Smooth muscle cell (in vitro differentiated cells): ENCODE measurements around the gene KIF2C. TPM values are rescaled to one million over a fixed set of nuclear protein-coding genes. Genes with fewer than 3 reads are reported as not detected.

ENCODE experiments used
- DNase-seq: peaks from one replicate; lab custom pipeline; 2025; ENCODE audit not compliant: unreplicated experiment; lab: John Stamatoyannopoulos, UW
- H2AFZ ChIP-seq: fragments of 200-600 bp; sonication (generic); 2 replicates; pipeline ENCODE4 v1.6.0; 2016; ENCODE audit warnings: antibody characterized with exemption, low read depth, mild to moderate bottlenecking
- H3F3A ChIP-seq: fragments of 200-600 bp; sonication (generic); 2 replicates; pipeline ENCODE4 v1.6.0; 2017; ENCODE audit warnings: antibody characterized with exemption, low read depth
- H3K27ac ChIP-seq: fragments of 200-600 bp; sonication (generic); 2 replicates; pipeline ENCODE4 v1.5.1; 2016; ENCODE audit warnings: low read depth, mild to moderate bottlenecking
- H3K27me3 ChIP-seq: fragments of 200-600 bp; sonication (generic); 2 replicates; pipeline ENCODE4 v1.6.1; 2016; ENCODE audit warnings: low read depth, mild to moderate bottlenecking
- H3K36me3 ChIP-seq: fragments of 200-600 bp; sonication (generic); 2 replicates; pipeline ENCODE4 v1.5.1; 2016; ENCODE audit warnings: low read depth
- H3K4me1 ChIP-seq: fragments of 200-600 bp; sonication (generic); 2 replicates; pipeline ENCODE4 v1.5.1; 2016; ENCODE audit warnings: low read depth
- H3K4me2 ChIP-seq: fragments of 200-600 bp; sonication (generic); 2 replicates; pipeline ENCODE4 v1.6.0; 2016; ENCODE audit warnings: mild to moderate bottlenecking
- H3K4me3 ChIP-seq: fragments of 200-600 bp; sonication (generic); 2 replicates; pipeline ENCODE4 v1.5.1; 2016; ENCODE audit warnings: mild to moderate bottlenecking
- H3K79me2 ChIP-seq: fragments of 200-600 bp; sonication (generic); 2 replicates; pipeline ENCODE4 v1.6.0; 2016; ENCODE audit warnings: low read depth, mild to moderate bottlenecking
- H3K9ac ChIP-seq: fragments of 200-600 bp; sonication (generic); 2 replicates; pipeline ENCODE4 v1.6.0; 2016; ENCODE audit warnings: low read depth
- H3K9me3 ChIP-seq: fragments of 200-600 bp; sonication (generic); replicated peaks from 2 replicates; pipeline ENCODE4 v1.5.1; 2016; ENCODE audit warnings: low read depth
- H4K20me1 ChIP-seq: fragments of 200-600 bp; sonication (generic); 2 replicates; pipeline ENCODE4 v1.6.0; 2016; ENCODE audit warnings: low read depth
- CTCF ChIP-seq: fragments of 200-600 bp; sonication (generic); IDR thresholded peaks from 2 replicates; pipeline ENCODE4 v1.5.1; 2017; ENCODE audit warnings: borderline replicate concordance, mild to moderate bottlenecking, antibody characterized with exemption; ENCODE audit not compliant: insufficient read depth, poor library complexity, severe bottlenecking
- WGBS: methylation state at CpG from one replicate; pipeline ENCODE4 v1.1.7; 2016; ENCODE audit warnings: low lambda C conversion rate; 5-methylcytosine and 5-hydroxymethylcytosine counted together
- polyA plus RNA-seq: library from polyadenylated mRNA; unstranded; fragments of >200 nt; fragmentation: Nextera tagmentation; extraction: Ambion mirVana; gene quantifications from 2 replicates; pipeline ENCODE4 v1.2.1, GENCODE V29; 2016
- total RNA-seq: library from RNA; depleted of rRNA; stranded (reverse); fragments of >200 nt; gene quantifications from 2 replicates; pipeline ENCODE4 v1.2.3, GENCODE V29; 2014

Gene KIF2C
- total and polyA plus RNA-seq, 2 experiments from 2014 or later: 5.7 to 8.5 TPM

DNA sequence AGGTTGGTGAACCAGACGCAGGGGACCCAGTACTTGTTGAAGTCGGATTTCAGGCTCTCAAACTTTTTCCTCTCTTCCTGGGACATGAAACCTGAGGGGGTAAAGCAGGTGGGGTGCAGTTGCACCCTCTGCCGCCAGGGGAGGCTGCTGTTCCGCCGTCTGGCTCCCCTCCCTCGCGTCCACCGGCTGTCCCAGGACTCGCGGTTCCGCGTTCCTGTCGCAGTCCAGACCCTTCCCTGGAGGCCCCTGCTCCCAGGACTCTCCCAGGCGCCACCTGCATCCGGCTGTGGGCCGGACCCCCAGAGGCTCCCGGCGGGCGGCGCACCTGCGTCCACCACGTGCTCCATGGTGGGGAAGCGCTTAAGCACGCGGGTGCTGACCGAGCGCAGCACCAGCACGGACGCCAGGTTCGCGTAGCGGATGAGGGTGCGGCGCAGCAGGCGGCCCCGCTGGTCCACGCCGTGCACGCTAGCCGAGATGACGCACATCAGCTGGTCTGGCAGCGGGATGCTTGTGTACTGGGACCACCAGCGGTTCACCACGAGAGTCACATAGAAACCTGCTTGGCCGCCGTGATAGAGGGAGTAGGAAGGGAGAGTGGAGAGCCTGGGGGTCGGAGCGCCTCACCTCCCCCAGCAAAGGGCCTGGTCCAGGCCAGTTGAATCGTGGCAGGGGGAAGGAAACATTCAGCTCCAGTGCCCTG, 46.7 kb downstream of the KIF2C start:
- H3K27me3 ChIP-seq: no peaks in the 10 kb centered on the region
- H3K4me3 ChIP-seq: peak overlapping the region; percentile 28
- H4K20me1 ChIP-seq: peaks cover under 1% of the 10 kb centered on the region
- no peaks in the 10 kb centered on the region for H3K36me3 ChIP-seq
- TF ChIP-seq CTCF: peak; percentile 92
- H3K79me2 ChIP-seq: no peaks in the 10 kb centered on the region
- H3K9ac ChIP-seq: no peak overlapping the region
- no peak overlapping the region for H2AFZ ChIP-seq
- DNase-seq: no peak
- peaks cover 10% of the 10 kb centered on the region for H3F3A ChIP-seq
- H3K9me3 ChIP-seq: no peaks in the 10 kb centered on the region
- peak overlapping the region; percentile 74 for H3K4me2 ChIP-seq
- no peak overlapping the region for H3K27ac ChIP-seq
- WGBS: 12% methylated on average over 47 of the region's 49 CpGs
- H3K4me1 ChIP-seq: peaks cover 12% of the 10 kb centered on the region

DNA sequence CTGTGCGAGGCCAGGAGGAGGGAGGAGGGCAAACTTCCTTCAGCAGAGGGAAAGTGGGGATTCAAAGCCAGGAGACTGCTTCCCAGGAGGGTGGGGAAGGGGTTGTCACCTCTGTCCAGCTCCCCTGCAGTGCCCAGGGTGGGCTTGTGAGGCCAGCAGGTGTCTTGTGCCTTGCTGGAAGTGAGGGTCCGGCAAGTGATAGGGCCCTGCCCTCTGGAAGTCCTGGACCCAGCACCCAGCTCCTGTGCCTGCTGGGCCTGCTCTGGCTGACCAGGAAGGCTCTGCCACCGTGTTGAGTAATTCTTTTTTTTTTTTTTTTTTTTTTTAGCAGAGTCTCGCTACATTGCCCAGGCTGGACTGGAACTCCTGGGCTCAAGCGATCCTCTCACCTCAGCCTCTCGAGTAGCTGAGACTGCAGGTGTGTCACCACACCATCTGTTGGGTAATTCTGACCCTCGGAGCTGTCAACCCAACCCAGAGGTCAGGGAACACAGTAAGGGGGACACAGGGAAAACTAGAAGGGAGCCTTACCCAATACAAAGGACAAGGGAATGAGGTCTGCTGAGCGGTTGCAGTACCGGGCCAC, 47.3 kb downstream of the KIF2C start:
- WGBS: 89% methylated on average over 9 of the region's 9 CpGs
- DNase-seq: no peak

GRCh38 chr1:44787506-44787905, 47.9 kb downstream of the KIF2C start:
- no peak for TF ChIP-seq CTCF
- H3K27me3 ChIP-seq: no peaks in the 10 kb centered on the region
- H2AFZ ChIP-seq: no peak overlapping the region
- no peak overlapping the region for H3K4me3 ChIP-seq
- no peaks in the 10 kb centered on the region for H4K20me1 ChIP-seq
- no peaks in the 10 kb centered on the region for H3K9me3 ChIP-seq
- DNase-seq: no peak
- no peaks in the 10 kb centered on the region for H3K36me3 ChIP-seq
- peaks cover 12% of the 10 kb centered on the region for H3K4me1 ChIP-seq
- no peak overlapping the region for H3K27ac ChIP-seq
- WGBS: 90% methylated on average over 10 of the region's 10 CpGs
- H3F3A ChIP-seq: peaks cover 10% of the 10 kb centered on the region
- no peaks in the 10 kb centered on the region for H3K79me2 ChIP-seq
- no peak overlapping the region for H3K9ac ChIP-seq
- no peak overlapping the region for H3K4me2 ChIP-seq

More for the DNA sequence above, 47.3 kb downstream of the KIF2C start:
- no peak overlapping the region for H3K4me3 ChIP-seq
- no peak overlapping the region for H3K4me2 ChIP-seq
- no peak for TF ChIP-seq CTCF
- no peaks in the 10 kb centered on the region for H3K79me2 ChIP-seq
- no peaks in the 10 kb centered on the region for H3K36me3 ChIP-seq
- peaks cover 10% of the 10 kb centered on the region for H3F3A ChIP-seq
- no peak overlapping the region for H3K27ac ChIP-seq
- H3K9me3 ChIP-seq: no peaks in the 10 kb centered on the region
- no peak overlapping the region for H3K9ac ChIP-seq
- H2AFZ ChIP-seq: no peak overlapping the region
- no peaks in the 10 kb centered on the region for H3K27me3 ChIP-seq
- no peaks in the 10 kb centered on the region for H4K20me1 ChIP-seq
- peaks cover 12% of the 10 kb centered on the region for H3K4me1 ChIP-seq
